G401 (cell line): ENCODE measurements around the gene SGPL1. TPM values are rescaled to one million over a fixed set of nuclear protein-coding genes. Genes with fewer than 3 reads are reported as not detected.

Source experiments
- DNase-seq: peaks from one replicate; pipeline ENCODE4 v3.0.0-alpha.2; 2015; ENCODE audit warnings: low spot score
- in situ Hi-C: cut with HindIII; loops from 2 replicates; pipeline ENCODE4 v1.10.0; 2016; ENCODE audit warnings: low sequenced_read_pairs, mixed read lengths
- total RNA-seq: library from RNA; depleted of rRNA; stranded (reverse); fragments of >200 nt; shearing (Covaris generic); gene quantifications from 2 replicates; pipeline ENCODE4 v1.2.3, GENCODE V29; 2014

The SGPL1 gene
- total RNA-seq, 1 experiment from 2014 or later: 51.2 TPM

- no peak for DNase-seq
- in situ Hi-C loops: no loop called here
Observed at GRCh38 chr10:70834021-70834420, 18.3 kb downstream of the SGPL1 start.

GRCh38 chr10:70834441-70835151 lies 18.8 kb downstream of the SGPL1 start:
- in situ Hi-C loops: no loop called here
- DNase-seq: no peak

- no peak for DNase-seq
- in situ Hi-C loops: no loop called here
Observed at GRCh38 chr10:70836319-70836718, 20.6 kb downstream of the SGPL1 start.

GRCh38 chr10:70837660-70838059 lies 21.9 kb downstream of the SGPL1 start:
- no peak for DNase-seq
- in situ Hi-C loops: no loop called here

- no peak for DNase-seq
- in situ Hi-C loops: no loop called here
Observed at GRCh38 chr10:70838270-70838805, 22.6 kb downstream of the SGPL1 start.

- no peak for DNase-seq
- in situ Hi-C loops: no loop called here
Observed at GRCh38 chr10:70840836-70841235, 25.1 kb downstream of the SGPL1 start.

GRCh38 chr10:70843333-70843732 lies 27.6 kb downstream of the SGPL1 start:
- DNase-seq: no peak
- in situ Hi-C loops: no loop called here

- DNase-seq: no peak
- in situ Hi-C loops: no loop called here
Observed at GRCh38 chr10:70843776-70844489, 28.2 kb downstream of the SGPL1 start.

- DNase-seq: no peak
- in situ Hi-C loops: no loop called here
Observed at GRCh38 chr10:70845256-70845655, 29.5 kb downstream of the SGPL1 start.

- in situ Hi-C loops: no loop called here
- no peak for DNase-seq
Observed at GRCh38 chr10:70845816-70846215, 30.1 kb downstream of the SGPL1 start.

- DNase-seq: no peak
- in situ Hi-C loops: no loop called here
Observed at GRCh38 chr10:70846795-70847194, 31.0 kb downstream of the SGPL1 start.

- in situ Hi-C loops: no loop called here
- DNase-seq: peak; percentile 6
Observed at GRCh38 chr10:70847659-70848360, 32.1 kb downstream of the SGPL1 start.

- no peak for DNase-seq
- in situ Hi-C loops: no loop called here
Observed at GRCh38 chr10:70849582-70850016, 33.9 kb downstream of the SGPL1 start.

- in situ Hi-C loops: no loop called here
- DNase-seq: no peak
Observed at GRCh38 chr10:70850097-70850496, 34.3 kb downstream of the SGPL1 start.

- in situ Hi-C loops: no loop called here
- no peak for DNase-seq
Observed at GRCh38 chr10:70851597-70852475, 36.1 kb downstream of the SGPL1 start.

GRCh38 chr10:70853038-70853437 lies 37.3 kb downstream of the SGPL1 start:
- in situ Hi-C loops: no loop called here
- no peak for DNase-seq

- in situ Hi-C loops: no loop called here
- no peak for DNase-seq
Observed at GRCh38 chr10:70853457-70853856, 37.7 kb downstream of the SGPL1 start.

- no peak for DNase-seq
- in situ Hi-C loops: no loop called here
Observed at GRCh38 chr10:70856454-70856853, 40.7 kb downstream of the SGPL1 start.

GRCh38 chr10:70858759-70859158 lies 43.0 kb downstream of the SGPL1 start:
- in situ Hi-C loops: no loop called here
- DNase-seq: no peak
